Neural progenitor cell (in vitro differentiated cells): ENCODE measurements around the gene PRUNE2. TPM values are rescaled to one million over a fixed set of nuclear protein-coding genes. Genes with fewer than 3 reads are reported as not detected.

Source experiments
- DNase-seq: peaks from one replicate; pipeline ENCODE4 v3.0.0-alpha.2; 2016; ENCODE audit warnings: low spot score
- H2AFZ ChIP-seq: fragments of 200-600 bp; sonication (generic); replicated peaks from 2 replicates; pipeline ENCODE4 v1.6.1; 2016; ENCODE audit warnings: antibody characterized with exemption
- H3F3A ChIP-seq: fragments of 200-600 bp; sonication (generic); 2 replicates; pipeline ENCODE4 v1.6.1; 2016; ENCODE audit warnings: antibody characterized with exemption, low read depth
- H3K27ac ChIP-seq: fragments of 200-600 bp; sonication (generic); 2 replicates; pipeline ENCODE4 v1.5.1; 2016; ENCODE audit warnings: mild to moderate bottlenecking
- H3K27me3 ChIP-seq: fragments of 200-600 bp; sonication (generic); 2 replicates; pipeline ENCODE4 v1.6.1; 2016; ENCODE audit warnings: mild to moderate bottlenecking, moderate library complexity
- H3K36me3 ChIP-seq: fragments of 200-600 bp; sonication (generic); 2 replicates; pipeline ENCODE4 v1.5.1; 2016
- H3K4me1 ChIP-seq: fragments of 200-600 bp; sonication (generic); 2 replicates; pipeline ENCODE4 v1.6.1; 2016; ENCODE audit warnings: mixed run types
- H3K4me2 ChIP-seq: fragments of 200-600 bp; sonication (generic); 2 replicates; pipeline ENCODE4 v1.6.1; 2016
- H3K4me3 ChIP-seq: fragments of 200-600 bp; sonication (generic); 2 replicates; pipeline ENCODE4 v1.5.1; 2016
- H3K79me2 ChIP-seq: fragments of 200-600 bp; sonication (generic); 2 replicates; pipeline ENCODE4 v1.6.1; 2016; ENCODE audit warnings: low read depth
- H3K9ac ChIP-seq: fragments of 200-600 bp; sonication (generic); 2 replicates; pipeline ENCODE4 v1.6.1; 2016
- H3K9me3 ChIP-seq: fragments of 200-600 bp; sonication (generic); 2 replicates; pipeline ENCODE4 v1.5.1; 2016; ENCODE audit warnings: low read depth
- H4K20me1 ChIP-seq: fragments of 200-600 bp; sonication (generic); 2 replicates; pipeline ENCODE4 v1.6.1; 2016; ENCODE audit warnings: low read depth
- H3K27ac Mint-ChIP-seq: 3 replicates; pipeline ENCODE4 v1.8.0; 2021; ENCODE audit warnings: mixed read lengths
- H3K27me3 Mint-ChIP-seq: 2 replicates; pipeline ENCODE4 v1.8.0; 2022; ENCODE audit warnings: low read depth, mild to moderate bottlenecking, inconsistent platforms, moderate library complexity, mixed read lengths; ENCODE audit not compliant: insufficient read depth
- H3K36me3 Mint-ChIP-seq: 3 replicates; pipeline ENCODE4 v1.8.0; 2021; ENCODE audit warnings: mixed read lengths
- H3K4me1 Mint-ChIP-seq: 3 replicates; pipeline ENCODE4 v1.8.0; 2021; ENCODE audit warnings: mixed read lengths
- H3K4me3 Mint-ChIP-seq: 3 replicates; pipeline ENCODE4 v1.8.0; 2021; ENCODE audit warnings: mild to moderate bottlenecking, moderate library complexity, mixed read lengths
- H3K9me3 Mint-ChIP-seq: 3 replicates; pipeline ENCODE4 v1.8.0; 2020; ENCODE audit warnings: mixed read lengths
- EZH2 ChIP-seq: fragments of 200-600 bp; sonication (generic); IDR thresholded peaks from 2 replicates; pipeline ENCODE4 v1.6.1; 2017; ENCODE audit warnings: antibody characterized with exemption, mild to moderate bottlenecking, moderate library complexity
- EZH2phosphoT487 ChIP-seq: fragments of 200-600 bp; sonication (generic); IDR thresholded peaks from 2 replicates; pipeline ENCODE4 v1.6.1; 2017; ENCODE audit warnings: antibody characterized with exemption
- total RNA-seq: library from RNA; depleted of rRNA; stranded (reverse); fragments of >200 nt; gene quantifications from 2 replicates; pipeline ENCODE4 v1.2.3, GENCODE V29; 2015; ENCODE audit warnings: low replicate concordance
- TF ChIP-seq, protein P1 (sequence below): fragments of 200-600 bp; sonication (generic); IDR thresholded peaks from 2 replicates; pipeline ENCODE4 v1.5.1; 2017; ENCODE audit warnings: antibody characterized with exemption, mild to moderate bottlenecking

PRUNE2 gene
- total RNA-seq, 1 donor from 2014 or later: 28.2 TPM

GRCh38 chr9:76581731-76582130 is 324.2 kb downstream of the PRUNE2 start:
- no peaks in the 10 kb centered on the region for H3K79me2 ChIP-seq
- H3F3A ChIP-seq: no peaks in the 10 kb centered on the region
- no peak overlapping the region for H2AFZ ChIP-seq
- H3K4me3 Mint-ChIP-seq: no peak overlapping the region
- DNase-seq: no peak
- H3K27ac ChIP-seq: no peak overlapping the region
- H3K9me3 Mint-ChIP-seq: peaks cover 4% of the 10 kb centered on the region
- no peak overlapping the region for H3K27ac Mint-ChIP-seq
- H4K20me1 ChIP-seq: no peaks in the 10 kb centered on the region
- no peaks in the 10 kb centered on the region for H3K9me3 ChIP-seq
- no peak overlapping the region for H3K9ac ChIP-seq
- H3K36me3 ChIP-seq: no peaks in the 10 kb centered on the region
- H3K4me1 ChIP-seq: peaks cover 1% of the 10 kb centered on the region
- no peak overlapping the region for H3K4me2 ChIP-seq
- H3K4me1 Mint-ChIP-seq: peaks cover 15% of the 10 kb centered on the region
- H3K27me3 ChIP-seq: no peaks in the 10 kb centered on the region
- no peaks in the 10 kb centered on the region for H3K36me3 Mint-ChIP-seq
- H3K4me3 ChIP-seq: no peak overlapping the region
- TF ChIP-seq EZH2: no peak
- H3K27me3 Mint-ChIP-seq: no peaks in the 10 kb centered on the region

GRCh38 chr9:76580820-76581219 is 325.1 kb downstream of the PRUNE2 start:
- Histone ChIP-seq H3K27ac (no peak overlapping the region), H3K4me2 (no peak overlapping the region), H3K27me3 (no peaks in the 10 kb centered on the region), H3K79me2 (no peaks in the 10 kb centered on the region), H2AFZ (no peak overlapping the region), H4K20me1 (no peaks in the 10 kb centered on the region), H3F3A (no peaks in the 10 kb centered on the region), H3K4me3 (no peak overlapping the region), H3K9ac (no peak overlapping the region), H3K9me3 (no peaks in the 10 kb centered on the region), H3K36me3 (no peaks in the 10 kb centered on the region), H3K4me1 (no peaks in the 10 kb centered on the region)
- no peak for DNase-seq
- Mint-ChIP-seq H3K36me3 (no peaks in the 10 kb centered on the region), H3K9me3 (peaks cover 4% of the 10 kb centered on the region), H3K4me1 (peaks cover 17% of the 10 kb centered on the region), H3K27ac (no peak overlapping the region), H3K4me3 (no peak overlapping the region), H3K27me3 (no peaks in the 10 kb centered on the region)
- TF ChIP-seq, protein P1, sequence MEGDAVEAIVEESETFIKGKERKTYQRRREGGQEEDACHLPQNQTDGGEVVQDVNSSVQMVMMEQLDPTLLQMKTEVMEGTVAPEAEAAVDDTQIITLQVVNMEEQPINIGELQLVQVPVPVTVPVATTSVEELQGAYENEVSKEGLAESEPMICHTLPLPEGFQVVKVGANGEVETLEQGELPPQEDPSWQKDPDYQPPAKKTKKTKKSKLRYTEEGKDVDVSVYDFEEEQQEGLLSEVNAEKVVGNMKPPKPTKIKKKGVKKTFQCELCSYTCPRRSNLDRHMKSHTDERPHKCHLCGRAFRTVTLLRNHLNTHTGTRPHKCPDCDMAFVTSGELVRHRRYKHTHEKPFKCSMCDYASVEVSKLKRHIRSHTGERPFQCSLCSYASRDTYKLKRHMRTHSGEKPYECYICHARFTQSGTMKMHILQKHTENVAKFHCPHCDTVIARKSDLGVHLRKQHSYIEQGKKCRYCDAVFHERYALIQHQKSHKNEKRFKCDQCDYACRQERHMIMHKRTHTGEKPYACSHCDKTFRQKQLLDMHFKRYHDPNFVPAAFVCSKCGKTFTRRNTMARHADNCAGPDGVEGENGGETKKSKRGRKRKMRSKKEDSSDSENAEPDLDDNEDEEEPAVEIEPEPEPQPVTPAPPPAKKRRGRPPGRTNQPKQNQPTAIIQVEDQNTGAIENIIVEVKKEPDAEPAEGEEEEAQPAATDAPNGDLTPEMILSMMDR: no peak
- TF ChIP-seq EZH2phosphoT487: no peak
- TF ChIP-seq EZH2: no peak

DNA sequence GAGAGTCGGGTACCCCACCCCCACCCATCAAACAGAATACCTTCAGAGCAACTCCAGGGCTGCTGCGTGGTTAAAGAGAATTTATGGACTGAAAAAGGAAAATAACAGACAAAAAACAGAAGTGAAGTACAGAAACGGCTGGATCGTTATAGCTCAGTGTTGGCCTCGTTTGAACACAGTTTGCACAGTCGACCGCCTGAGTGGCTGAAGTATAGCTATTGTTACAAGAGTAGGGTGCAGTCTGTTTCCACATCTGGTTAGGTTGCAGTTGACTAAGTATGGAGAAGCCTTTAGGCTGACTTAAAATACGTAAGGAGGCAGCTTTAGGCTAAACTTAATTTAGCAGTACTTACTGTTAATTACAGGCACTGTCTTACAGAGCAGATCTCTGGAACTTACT is 325.7 kb downstream of the PRUNE2 start:
- Histone ChIP-seq H4K20me1 (no peaks in the 10 kb centered on the region), H3K4me3 (no peak overlapping the region), H3K4me2 (no peak overlapping the region), H3K27me3 (no peaks in the 10 kb centered on the region), H3K27ac (no peak overlapping the region), H3K9ac (no peak overlapping the region), H2AFZ (no peak overlapping the region), H3K4me1 (no peaks in the 10 kb centered on the region), H3F3A (no peaks in the 10 kb centered on the region), H3K9me3 (no peaks in the 10 kb centered on the region), H3K79me2 (no peaks in the 10 kb centered on the region), H3K36me3 (no peaks in the 10 kb centered on the region)
- TF ChIP-seq, protein P1: no peak
- no peak for TF ChIP-seq EZH2phosphoT487
- no peak for TF ChIP-seq EZH2
- Mint-ChIP-seq H3K4me3 (no peak overlapping the region), H3K9me3 (peaks cover 4% of the 10 kb centered on the region), H3K4me1 (peaks cover 17% of the 10 kb centered on the region), H3K27me3 (no peaks in the 10 kb centered on the region), H3K27ac (no peak overlapping the region), H3K36me3 (no peaks in the 10 kb centered on the region)
- no peak for DNase-seq

DNA sequence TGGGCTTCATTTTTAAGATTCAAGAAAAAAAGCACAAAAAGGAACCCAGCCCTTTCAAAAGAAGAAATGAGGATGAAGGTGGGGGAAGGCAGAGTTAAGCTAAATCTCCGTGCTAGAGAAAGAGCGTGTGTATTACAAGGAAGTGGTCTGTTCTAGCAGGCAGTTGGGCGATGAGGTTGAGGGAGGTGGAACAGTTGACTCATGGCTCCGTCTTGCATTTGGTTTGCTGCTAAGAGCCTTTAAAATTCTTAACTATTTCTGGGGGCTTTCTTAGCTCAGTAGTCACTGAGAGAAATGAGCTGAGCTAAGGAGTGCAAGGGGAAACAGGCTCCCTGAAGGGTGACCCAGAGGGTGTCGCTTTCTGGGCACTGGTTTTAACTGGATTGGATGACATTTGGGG is 329.6 kb downstream of the PRUNE2 start:
- no peaks in the 10 kb centered on the region for H3K9me3 ChIP-seq
- no peak for DNase-seq
- TF ChIP-seq EZH2 (no peak), EZH2phosphoT487 (no peak)
- TF ChIP-seq, protein P1: no peak
- Mint-ChIP-seq H3K9me3 (peaks cover 2% of the 10 kb centered on the region), H3K4me1 (peaks cover 13% of the 10 kb centered on the region), H3K27me3 (no peaks in the 10 kb centered on the region), H3K36me3 (no peaks in the 10 kb centered on the region), H3K27ac (no peak overlapping the region), H3K4me3 (no peak overlapping the region)
- no peaks in the 10 kb centered on the region for H3K36me3 ChIP-seq
- no peak overlapping the region for H3K9ac ChIP-seq
- H3K27me3 ChIP-seq: peaks cover 4% of the 10 kb centered on the region
- H4K20me1 ChIP-seq: no peaks in the 10 kb centered on the region
- no peaks in the 10 kb centered on the region for H3K4me1 ChIP-seq
- H2AFZ ChIP-seq: peak overlapping the region; percentile 74
- H3K79me2 ChIP-seq: no peaks in the 10 kb centered on the region
- no peak overlapping the region for H3K4me2 ChIP-seq
- H3K27ac ChIP-seq: no peak overlapping the region
- H3F3A ChIP-seq: no peaks in the 10 kb centered on the region
- H3K4me3 ChIP-seq: no peak overlapping the region
